Uterus (tissue), 4 donors: ENCODE data around the gene ARSI. TPM values are rescaled to one million over a fixed set of nuclear protein-coding genes. Genes with fewer than 3 reads are reported as not detected.

Experiments used
- DNase-seq, 2 donors: peaks; one replicate each; pipeline ENCODE4 v3.0.0-alpha.2; 2019 to 2020
- H3K27ac ChIP-seq, 2 donors: fragments of 200-600 bp; sonication (generic); 1 replicate in 1 of 2; 2 replicates in 1 of 2; pipeline ENCODE4 v1.5.1; 2016 to 2018
- H3K27me3 ChIP-seq, 2 donors: fragments of 200-600 bp; sonication (generic); one replicate each; pipeline ENCODE4 v1.5.1; 2018 to 2019; ENCODE audit warnings: control low read depth in 1 of 2
- H3K36me3 ChIP-seq, 2 donors: fragments of 200-600 bp; sonication (generic); one replicate each; pipeline ENCODE4 v1.5.1; 2019; ENCODE audit warnings: control low read depth in 1 of 2
- H3K4me1 ChIP-seq, 2 donors: fragments of 200-600 bp; sonication (generic); one replicate each; pipeline ENCODE4 v1.5.1; 2018 to 2019; ENCODE audit warnings: control low read depth in 1 of 2
- H3K4me3 ChIP-seq, 2 donors: fragments of 200-600 bp; sonication (generic); 1 replicate in 1 of 2; 2 replicates in 1 of 2; pipeline ENCODE4 v1.5.1; 2018 to 2019; ENCODE audit warnings: mild to moderate bottlenecking in 1 of 2
- H3K9me3 ChIP-seq, 2 donors: fragments of 200-600 bp; sonication (generic); one replicate each; pipeline ENCODE4 v1.5.1; 2019; ENCODE audit warnings: control low read depth in 1 of 2
- POLR2A ChIP-seq, 2 donors: fragments of 450-650 bp; IDR thresholded peaks; one replicate each; pipeline ENCODE4 v1.6.1; 2016; ENCODE audit warnings: antibody characterized with exemption in 2 of 2, mild to moderate bottlenecking in 1 of 2, moderate library complexity in 1 of 2
- intact Hi-C: fragments of 100-400 bp; cut with DNase I; formaldehyde crosslinking; loops from one replicate; pipeline ENCODE4 v1.15.1; 2023; ENCODE audit warnings: low total_unique reads
- total RNA-seq, 4 donors: library from RNA; depleted of rRNA in 3 of 4; stranded (reverse); fragments of >200 nt in 3 of 4; gene quantifications; one replicate each; pipeline versions ENCODE4 v1.1.0 to v1.2.4, GENCODE V29; 2014 to 2023
- TF ChIP-seq, protein P1 (sequence below), 4 experiments: fragments of 200-600 bp in 2 of 4; fragments of 450-650 bp in 2 of 4; sonication (generic) in 2 of 4; IDR thresholded peaks; one replicate each; pipeline ENCODE4 v1.5.1; 2016 to 2019; ENCODE audit warnings: antibody characterized with exemption in 4 of 4, mild to moderate bottlenecking in 2 of 4, moderate library complexity in 1 of 4
- donor health status: DM: yes; HTN: yes; CAD: no.

The ARSI gene
- total RNA-seq, 4 donors from 2014 or later: 4.3 to 15.1 (median 5.7) TPM

GRCh38 chr5:150323092-150323491 lies 20.4 kb upstream of the ARSI start:
- no peaks in the 10 kb centered on the region for H3K9me3 ChIP-seq
- H3K36me3 ChIP-seq: no peaks in the 10 kb centered on the region
- intact Hi-C loops: no loop called here
- H3K4me1 ChIP-seq: peaks cover 0 to 3% of the 10 kb centered on the region in 2 donors
- H3K27ac ChIP-seq: no peak overlapping the region
- no peak overlapping the region for H3K4me3 ChIP-seq
- no peaks in the 10 kb centered on the region for H3K27me3 ChIP-seq
- no peak for DNase-seq
- TF ChIP-seq, protein P1, sequence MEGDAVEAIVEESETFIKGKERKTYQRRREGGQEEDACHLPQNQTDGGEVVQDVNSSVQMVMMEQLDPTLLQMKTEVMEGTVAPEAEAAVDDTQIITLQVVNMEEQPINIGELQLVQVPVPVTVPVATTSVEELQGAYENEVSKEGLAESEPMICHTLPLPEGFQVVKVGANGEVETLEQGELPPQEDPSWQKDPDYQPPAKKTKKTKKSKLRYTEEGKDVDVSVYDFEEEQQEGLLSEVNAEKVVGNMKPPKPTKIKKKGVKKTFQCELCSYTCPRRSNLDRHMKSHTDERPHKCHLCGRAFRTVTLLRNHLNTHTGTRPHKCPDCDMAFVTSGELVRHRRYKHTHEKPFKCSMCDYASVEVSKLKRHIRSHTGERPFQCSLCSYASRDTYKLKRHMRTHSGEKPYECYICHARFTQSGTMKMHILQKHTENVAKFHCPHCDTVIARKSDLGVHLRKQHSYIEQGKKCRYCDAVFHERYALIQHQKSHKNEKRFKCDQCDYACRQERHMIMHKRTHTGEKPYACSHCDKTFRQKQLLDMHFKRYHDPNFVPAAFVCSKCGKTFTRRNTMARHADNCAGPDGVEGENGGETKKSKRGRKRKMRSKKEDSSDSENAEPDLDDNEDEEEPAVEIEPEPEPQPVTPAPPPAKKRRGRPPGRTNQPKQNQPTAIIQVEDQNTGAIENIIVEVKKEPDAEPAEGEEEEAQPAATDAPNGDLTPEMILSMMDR (IDR thresholded peaks at IDR 0.05): no peak
- TF ChIP-seq POLR2A (IDR thresholded peaks at IDR 0.05): no peak

GRCh38 chr5:150322202-150322601 lies 19.5 kb upstream of the ARSI start:
- Histone ChIP-seq H3K4me1 (peaks cover 0 to 9% of the 10 kb centered on the region in 2 donors), H3K27me3 (no peaks in the 10 kb centered on the region), H3K36me3 (no peaks in the 10 kb centered on the region), H3K4me3 (no peak overlapping the region), H3K9me3 (no peaks in the 10 kb centered on the region), H3K27ac (no peak overlapping the region)
- intact Hi-C loops: no loop called here
- TF ChIP-seq, protein P1 (IDR thresholded peaks at IDR 0.05): no peak
- no peak for TF ChIP-seq POLR2A (IDR thresholded peaks at IDR 0.05)
- DNase-seq: no peak

- H3K27me3 ChIP-seq: no peaks in the 10 kb centered on the region
- DNase-seq: no peak
- intact Hi-C loops: no loop called here
- TF ChIP-seq POLR2A (IDR thresholded peaks at IDR 0.05): no peak
- TF ChIP-seq, protein P1 (IDR thresholded peaks at IDR 0.05): no peak
- no peaks in the 10 kb centered on the region for H3K36me3 ChIP-seq
- peaks cover 0 to 9% of the 10 kb centered on the region in 2 donors for H3K4me1 ChIP-seq
- H3K27ac ChIP-seq: no peak overlapping the region
- H3K9me3 ChIP-seq: no peaks in the 10 kb centered on the region
- H3K4me3 ChIP-seq: no peak overlapping the region
These were observed 19.1 kb upstream of the ARSI start for GRCh38 chr5:150321784-150322183.

DNA sequence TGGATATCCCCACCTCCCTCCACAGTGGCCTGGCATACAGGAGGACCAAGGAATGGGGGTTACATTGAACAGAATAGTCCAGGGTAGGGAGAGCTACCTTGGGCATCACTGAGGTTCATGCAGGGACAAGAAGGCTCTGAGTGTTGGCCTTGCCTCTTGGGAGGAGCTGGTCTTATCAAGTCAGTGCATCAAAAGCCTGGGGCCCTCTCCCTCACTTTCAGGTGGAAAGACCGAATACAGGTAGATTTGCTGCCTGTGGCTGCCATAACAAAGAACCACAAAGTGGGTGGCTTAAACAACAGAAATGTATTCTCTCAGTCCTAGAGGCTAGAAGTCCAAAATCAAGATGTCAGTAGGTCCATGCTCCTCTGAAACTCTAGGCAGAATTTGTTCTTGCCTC lies 18.5 kb upstream of the ARSI start:
- no peak overlapping the region for H3K4me3 ChIP-seq
- H3K9me3 ChIP-seq: no peaks in the 10 kb centered on the region
- no peak overlapping the region for H3K27ac ChIP-seq
- intact Hi-C loops: no loop called here
- DNase-seq: no peak
- no peaks in the 10 kb centered on the region for H3K36me3 ChIP-seq
- no peaks in the 10 kb centered on the region for H3K27me3 ChIP-seq
- H3K4me1 ChIP-seq: peaks cover 0 to 9% of the 10 kb centered on the region in 2 donors
- TF ChIP-seq, protein P1 (IDR thresholded peaks at IDR 0.05): no peak
- TF ChIP-seq POLR2A (IDR thresholded peaks at IDR 0.05): no peak

DNA sequence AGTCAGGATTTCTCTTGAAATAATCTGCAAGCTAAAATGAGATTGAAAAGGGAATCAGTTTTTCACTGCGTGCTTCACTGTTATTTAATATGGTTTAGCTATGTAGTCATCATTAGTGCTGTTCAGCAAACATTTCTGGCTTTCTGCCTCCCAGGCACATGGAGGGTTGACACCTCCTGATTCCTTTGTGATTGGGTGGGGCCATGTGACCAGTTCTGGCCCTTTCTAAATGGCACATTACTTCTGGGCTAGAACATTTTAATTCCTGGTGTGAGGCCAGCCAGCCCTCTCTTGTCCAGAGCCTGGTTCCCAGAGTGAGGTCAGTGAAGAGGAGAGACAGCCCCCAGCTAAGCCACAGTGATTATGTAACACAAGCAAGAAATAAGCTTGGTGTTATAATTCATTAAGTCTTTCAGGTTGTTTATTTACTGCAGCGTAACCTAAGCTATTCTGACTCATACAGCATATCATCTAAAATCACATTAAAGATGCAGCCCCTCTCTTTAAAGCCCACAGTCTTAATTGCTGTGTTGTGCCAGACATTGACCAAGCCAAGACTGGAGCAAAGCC lies 17.4 kb upstream of the ARSI start:
- H3K36me3 ChIP-seq: no peaks in the 10 kb centered on the region
- H3K4me1 ChIP-seq: peaks cover 0 to 9% of the 10 kb centered on the region in 2 donors
- peak; percentile 79 to 83 for DNase-seq
- intact Hi-C loops: no loop called here
- no peak overlapping the region for H3K4me3 ChIP-seq
- H3K27me3 ChIP-seq: no peaks in the 10 kb centered on the region
- H3K27ac ChIP-seq: peak overlapping the region in 1 of 2 donors; percentile 36
- TF ChIP-seq, protein P1 (IDR thresholded peaks at IDR 0.05): no peak
- TF ChIP-seq POLR2A (IDR thresholded peaks at IDR 0.05): no peak
- no peaks in the 10 kb centered on the region for H3K9me3 ChIP-seq
